GM18498 (cell line): ENCODE measurements around the gene TBX21.

ENCODE experiments used
- ATAC-seq: cut with Tn5 transposase; IDR thresholded peaks from one replicate; pipeline ENCODE4 v1.9.1; 2021; ENCODE audit warnings: mild to moderate bottlenecking, moderate library complexity; ENCODE audit not compliant: unreplicated experiment

The TBX21 gene

GRCh38 chr17:47712330-47713023 lies 20.6 kb upstream of the TBX21 start:
- no peak for ATAC-seq

- ATAC-seq, result no peak
These were observed 18.9 kb upstream of the TBX21 start for GRCh38 chr17:47713980-47714700.

- ATAC-seq, result peak; percentile 37
These were observed 18.2 kb upstream of the TBX21 start for GRCh38 chr17:47714773-47715396.

GRCh38 chr17:47715669-47716325 lies 17.2 kb upstream of the TBX21 start:
- ATAC-seq, result no peak

- ATAC-seq, result no peak
These were observed 16.7 kb upstream of the TBX21 start for GRCh38 chr17:47716375-47716774.

- no peak for ATAC-seq
These were observed 15.8 kb upstream of the TBX21 start for GRCh38 chr17:47717261-47717697.

GRCh38 chr17:47717979-47718621 lies 14.9 kb upstream of the TBX21 start:
- ATAC-seq, result no peak

GRCh38 chr17:47718634-47719405 lies 14.2 kb upstream of the TBX21 start:
- ATAC-seq, result no peak

GRCh38 chr17:47719411-47720152 lies 13.5 kb upstream of the TBX21 start:
- no peak for ATAC-seq

- ATAC-seq, result no peak
These were observed 12.8 kb upstream of the TBX21 start for GRCh38 chr17:47720196-47720595.

GRCh38 chr17:47720754-47721533 lies 12.1 kb upstream of the TBX21 start:
- ATAC-seq, result no peak

- ATAC-seq, result no peak
These were observed 11.3 kb upstream of the TBX21 start for GRCh38 chr17:47721725-47722124.

GRCh38 chr17:47724705-47725104 lies 8.3 kb upstream of the TBX21 start:
- ATAC-seq, result no peak

GRCh38 chr17:47725446-47726111 lies 7.5 kb upstream of the TBX21 start:
- ATAC-seq, result no peak

GRCh38 chr17:47726796-47727703 lies 6.0 kb upstream of the TBX21 start:
- no peak for ATAC-seq

GRCh38 chr17:47727704-47728036 lies 5.4 kb upstream of the TBX21 start:
- ATAC-seq, result no peak

- ATAC-seq, result no peak
These were observed 4.7 kb upstream of the TBX21 start for GRCh38 chr17:47728214-47728877.
